ENCODE data around the gene CCDC73. TPM values are rescaled to one million over a fixed set of nuclear protein-coding genes. Genes with fewer than 3 reads are reported as not detected.

CCDC73 gene
- total and polyA plus RNA-seq, 11 donors, result 0.01 TPM; not detected in 10

GRCh38 chr11:32658639-32659406, 135.6 kb downstream of the CCDC73 start:
- Histone ChIP-seq H3K4me3 (no peak overlapping the region), H3K27me3 (peaks cover 0 to 3% (median 0%) of the 10 kb centered on the region in 9 donors), H3K36me3 (no peaks in the 10 kb centered on the region), H3K4me1 (no peaks in the 10 kb centered on the region), H3K9me3 (peaks cover 0 to 4% (median 0%) of the 10 kb centered on the region in 12 donors), H3K27ac (no peak overlapping the region)
- ATAC-seq (no peak), DNase-seq (no peak)
- 70 to 93% (median 89%) methylated on average over 2 of the region's 2 CpGs for WGBS, 4 donors
- TF ChIP-seq POLR2A (IDR thresholded peaks at IDR 0.05), result no peak
- TF ChIP-seq, protein P1, sequence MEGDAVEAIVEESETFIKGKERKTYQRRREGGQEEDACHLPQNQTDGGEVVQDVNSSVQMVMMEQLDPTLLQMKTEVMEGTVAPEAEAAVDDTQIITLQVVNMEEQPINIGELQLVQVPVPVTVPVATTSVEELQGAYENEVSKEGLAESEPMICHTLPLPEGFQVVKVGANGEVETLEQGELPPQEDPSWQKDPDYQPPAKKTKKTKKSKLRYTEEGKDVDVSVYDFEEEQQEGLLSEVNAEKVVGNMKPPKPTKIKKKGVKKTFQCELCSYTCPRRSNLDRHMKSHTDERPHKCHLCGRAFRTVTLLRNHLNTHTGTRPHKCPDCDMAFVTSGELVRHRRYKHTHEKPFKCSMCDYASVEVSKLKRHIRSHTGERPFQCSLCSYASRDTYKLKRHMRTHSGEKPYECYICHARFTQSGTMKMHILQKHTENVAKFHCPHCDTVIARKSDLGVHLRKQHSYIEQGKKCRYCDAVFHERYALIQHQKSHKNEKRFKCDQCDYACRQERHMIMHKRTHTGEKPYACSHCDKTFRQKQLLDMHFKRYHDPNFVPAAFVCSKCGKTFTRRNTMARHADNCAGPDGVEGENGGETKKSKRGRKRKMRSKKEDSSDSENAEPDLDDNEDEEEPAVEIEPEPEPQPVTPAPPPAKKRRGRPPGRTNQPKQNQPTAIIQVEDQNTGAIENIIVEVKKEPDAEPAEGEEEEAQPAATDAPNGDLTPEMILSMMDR (IDR thresholded peaks at IDR 0.05), result no peak
- intact Hi-C loops (cut with DNase I), result no loop called here

DNA sequence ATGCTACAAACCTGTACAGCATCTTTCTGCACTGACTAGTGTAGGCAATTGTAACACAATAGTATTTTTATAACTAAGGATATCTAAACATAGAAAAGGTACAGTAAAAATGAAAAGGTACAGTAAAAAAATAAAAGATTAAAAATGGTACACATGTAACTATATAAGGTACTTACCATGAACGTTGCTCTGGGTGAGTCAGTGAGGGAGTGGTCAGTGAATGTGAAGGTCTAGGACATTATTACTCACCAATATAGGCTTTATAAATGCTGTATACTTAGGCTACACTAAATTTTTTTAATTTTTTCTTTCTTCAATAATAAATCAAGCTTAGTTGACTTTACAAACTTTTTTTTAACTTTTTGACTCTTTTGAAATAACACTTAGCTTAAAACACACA, 150.9 kb downstream of the CCDC73 start:
- no peaks in the 10 kb centered on the region for H3K9me3 ChIP-seq
- H3K4me3 ChIP-seq, result no peak overlapping the region
- DNase-seq (no peak), ATAC-seq (no peak)
- intact Hi-C loops (cut with DNase I), result no loop called here
- peaks cover 0 to 3% (median 0%) of the 10 kb centered on the region in 9 donors for H3K27me3 ChIP-seq
- H3K27ac ChIP-seq, result no peak overlapping the region
- WGBS, 4 donors, result 61 to 69% (median 65%) methylated on average over 1 of the region's 1 CpG
- no peaks in the 10 kb centered on the region for H3K36me3 ChIP-seq
- no peaks in the 10 kb centered on the region for H3K4me1 ChIP-seq
- no peak for TF ChIP-seq POLR2A (IDR thresholded peaks at IDR 0.05)
- TF ChIP-seq, protein P1 (IDR thresholded peaks at IDR 0.05), result no peak

GRCh38 chr11:32641361-32641760, 153.1 kb downstream of the CCDC73 start:
- DNase-seq, result no peak
- Histone ChIP-seq H3K9me3 (no peaks in the 10 kb centered on the region), H3K4me1 (no peaks in the 10 kb centered on the region), H3K27me3 (peaks cover 0 to 3% (median 0%) of the 10 kb centered on the region in 9 donors), H3K36me3 (no peaks in the 10 kb centered on the region), H3K27ac (no peak overlapping the region), H3K4me3 (no peak overlapping the region)
- intact Hi-C loops (cut with DNase I), result no loop called here
- TF ChIP-seq POLR2A (IDR thresholded peaks at IDR 0.05), result no peak
- TF ChIP-seq, protein P1 (IDR thresholded peaks at IDR 0.05), result no peak
- ATAC-seq, result no peak

DNA sequence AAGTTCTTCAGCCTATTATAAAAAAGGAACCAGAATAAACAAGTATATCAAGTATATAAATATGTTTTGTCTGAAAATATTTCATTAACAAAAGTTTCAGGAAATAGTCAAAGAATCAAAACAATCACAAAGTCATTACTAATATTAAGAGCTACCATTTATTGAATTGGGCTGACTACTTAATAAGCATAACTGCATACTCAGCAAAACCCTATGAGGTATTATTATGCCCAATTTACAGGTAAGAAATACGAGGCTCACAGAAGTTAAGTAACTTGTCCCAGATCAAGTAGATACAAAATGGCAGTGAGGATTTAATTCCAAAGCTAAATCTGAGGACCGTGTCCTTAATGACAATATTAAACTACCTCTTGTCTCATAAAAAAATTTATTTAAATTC, 158.6 kb downstream of the CCDC73 start:
- no peak for DNase-seq

More for the DNA sequence above, 158.6 kb downstream of the CCDC73 start:
- Histone ChIP-seq H3K4me1 (no peaks in the 10 kb centered on the region), H3K36me3 (no peaks in the 10 kb centered on the region), H3K27me3 (no peaks in the 10 kb centered on the region), H3K4me3 (no peak overlapping the region), H3K27ac (no peak overlapping the region), H3K9me3 (peaks cover 0 to 5% (median 0%) of the 10 kb centered on the region in 12 donors)
- no peak for TF ChIP-seq POLR2A (IDR thresholded peaks at IDR 0.05)
- TF ChIP-seq, protein P1 (IDR thresholded peaks at IDR 0.05), result no peak
- ATAC-seq, result no peak
- intact Hi-C loops (cut with DNase I), result no loop called here
- 84 to 89% (median 87%) methylated on average over 2 of the region's 2 CpGs for WGBS, 4 donors
